ENCODE data around the gene MYOM3.
A peak's percentile ranks its signal among the peaks of the same experiment; 100 is the strongest.

Gene MYOM3

GRCh38 chr1:24139222-24139489, 27.2 kb upstream of the MYOM3 start:
- no peak for TF ChIP-seq MAX (IDR thresholded peaks at IDR 0.05)
- no peak for TF ChIP-seq FOXM1 (IDR thresholded peaks at IDR 0.05; ENCODE audit: borderline replicate concordance, low read depth)
- no peak for TF ChIP-seq EP300 (IDR thresholded peaks at IDR 0.05; ENCODE audit: borderline replicate concordance)
- no peak for TF ChIP-seq CREB1 (IDR thresholded peaks at IDR 0.05; ENCODE audit: low read depth)
- TF ChIP-seq RAD21 (IDR thresholded peaks at IDR 0.05; ENCODE audit: low read depth): no peak
- no peak for TF ChIP-seq CEBPB (IDR thresholded peaks at IDR 0.05)
- no peak for TF ChIP-seq TCF12 (IDR thresholded peaks at IDR 0.05; ENCODE audit: low read depth)
- TF ChIP-seq YY1 (IDR thresholded peaks at IDR 0.05; ENCODE audit: low read depth): no peak
- no peak for TF ChIP-seq EGR1 (IDR thresholded peaks at IDR 0.05)
- no peak for TF ChIP-seq TEAD4 (IDR thresholded peaks at IDR 0.05)
- no peak for TF ChIP-seq ZBTB7A (IDR thresholded peaks at IDR 0.05; ENCODE audit: low read depth)

- TF ChIP-seq FOXM1 (IDR thresholded peaks at IDR 0.05; ENCODE audit: borderline replicate concordance, low read depth): no peak
These were observed 26.7 kb upstream of the MYOM3 start for GRCh38 chr1:24138476-24139221.

GRCh38 chr1:24136956-24137539, 25.1 kb upstream of the MYOM3 start:
- TF ChIP-seq TAF1 (IDR thresholded peaks at IDR 0.05; ENCODE audit: low read depth): no peak
- TF ChIP-seq EP300 (IDR thresholded peaks at IDR 0.05; ENCODE audit: borderline replicate concordance): no peak
- TF ChIP-seq TEAD4 (IDR thresholded peaks at IDR 0.05): no peak
- no peak for TF ChIP-seq ZBTB7A (IDR thresholded peaks at IDR 0.05; ENCODE audit: low read depth)
- no peak for TF ChIP-seq MAX (IDR thresholded peaks at IDR 0.05)
- no peak for TF ChIP-seq CREB1 (IDR thresholded peaks at IDR 0.05; ENCODE audit: low read depth)
- no peak for TF ChIP-seq TCF12 (IDR thresholded peaks at IDR 0.05; ENCODE audit: low read depth)
- no peak for TF ChIP-seq NFIC (IDR thresholded peaks at IDR 0.05)

- TF ChIP-seq TEAD4 (IDR thresholded peaks at IDR 0.05): no peak
These were observed 22.4 kb upstream of the MYOM3 start for GRCh38 chr1:24134376-24134775.

- TF ChIP-seq TEAD4 (IDR thresholded peaks at IDR 0.05) (no peak), NFIC (IDR thresholded peaks at IDR 0.05) (no peak), ZBTB7A (IDR thresholded peaks at IDR 0.05; ENCODE audit: low read depth) (no peak), REST (IDR thresholded peaks at IDR 0.05; ENCODE audit: low read depth) (no peak), FOXM1 (IDR thresholded peaks at IDR 0.05; ENCODE audit: borderline replicate concordance, low read depth) (no peak), CREB1 (IDR thresholded peaks at IDR 0.05; ENCODE audit: low read depth) (no peak), CEBPB (IDR thresholded peaks at IDR 0.05) (no peak), USF1 (IDR thresholded peaks at IDR 0.05) (no peak), TCF12 (IDR thresholded peaks at IDR 0.05; ENCODE audit: low read depth) (no peak), YY1 (IDR thresholded peaks at IDR 0.05; ENCODE audit: low read depth) (no peak), TAF1 (IDR thresholded peaks at IDR 0.05; ENCODE audit: low read depth) (no peak), MAX (IDR thresholded peaks at IDR 0.05) (no peak), EGR1 (IDR thresholded peaks at IDR 0.05) (no peak), EP300 (IDR thresholded peaks at IDR 0.05; ENCODE audit: borderline replicate concordance) (no peak), RAD21 (IDR thresholded peaks at IDR 0.05; ENCODE audit: low read depth) (no peak)
These were observed 21.9 kb upstream of the MYOM3 start for GRCh38 chr1:24133819-24134218.

GRCh38 chr1:24130385-24130784, 18.4 kb upstream of the MYOM3 start:
- TF ChIP-seq NFIC (IDR thresholded peaks at IDR 0.05): no peak
- no peak for TF ChIP-seq EP300 (IDR thresholded peaks at IDR 0.05; ENCODE audit: borderline replicate concordance)
- TF ChIP-seq USF1 (IDR thresholded peaks at IDR 0.05): no peak
- TF ChIP-seq TCF12 (IDR thresholded peaks at IDR 0.05; ENCODE audit: low read depth): no peak
- TF ChIP-seq CEBPB (IDR thresholded peaks at IDR 0.05): no peak
- no peak for TF ChIP-seq TEAD4 (IDR thresholded peaks at IDR 0.05)
- no peak for TF ChIP-seq YY1 (IDR thresholded peaks at IDR 0.05; ENCODE audit: low read depth)
- no peak for TF ChIP-seq EGR1 (IDR thresholded peaks at IDR 0.05)
- TF ChIP-seq FOXM1 (IDR thresholded peaks at IDR 0.05; ENCODE audit: borderline replicate concordance, low read depth): no peak

- TF ChIP-seq REST (IDR thresholded peaks at IDR 0.05; ENCODE audit: low read depth) (peak; percentile 56), NFIC (IDR thresholded peaks at IDR 0.05) (no peak)
These were observed 15.9 kb upstream of the MYOM3 start for GRCh38 chr1:24127801-24128363.

All from Ishikawa (cell line).